H1 (cell line): ENCODE results near the gene NME7. TPM values are rescaled to one million over a fixed set of nuclear protein-coding genes. Genes with fewer than 3 reads are reported as not detected.

Experiments used
- CTCF ChIA-PET: fragments of 300-600 bp; sonication (Branson Sonifier 250); formaldehyde crosslinking; loops from one replicate; lab custom pipeline; 2021; ENCODE audit not compliant: partially characterized antibody; lab: Charles Lee
- POLR2A ChIA-PET: fragments of 300-600 bp; sonication (Branson Sonifier 250); formaldehyde crosslinking; loops from one replicate; lab custom pipeline; 2021; ENCODE audit warnings: inconsistent platforms; ENCODE audit not compliant: partially characterized antibody; lab: Charles Lee
- DNase-seq, 2 experiments: peaks; one replicate each; pipeline versions ENCODE4 v3.0.0 to v3.0.0-alpha.2; 2010 to 2022; ENCODE audit warnings: low spot score in 2 of 2, low read depth in 1 of 2, mixed read lengths in 1 of 2
- FAIRE-seq: peaks from 2 replicates; lab custom pipeline; 2011; peaks lifted over from hg19 to GRCh38; lab: Jason Lieb, UNC
- H2AFZ ChIP-seq: 2 replicates; pipeline ENCODE4 v1.8.1; 2012; ENCODE audit warnings: low read length, inconsistent platforms
- H2AK5ac ChIP-seq: 2 replicates; pipeline ENCODE4 v1.6.1; 2013; ENCODE audit warnings: low read depth, low read length
- H2BK120ac ChIP-seq: replicated peaks from 2 replicates; pipeline ENCODE3; 2013; ENCODE audit warnings: low read depth, low read length, inconsistent platforms
- H2BK12ac ChIP-seq: 2 replicates; pipeline ENCODE4 v1.6.1; 2013; ENCODE audit warnings: low read depth, low read length
- H2BK15ac ChIP-seq: 2 replicates; pipeline ENCODE4 v1.6.1; 2013; ENCODE audit warnings: low read length
- H2BK20ac ChIP-seq: 2 replicates; pipeline ENCODE4 v1.6.1; 2013; ENCODE audit warnings: low read length
- H2BK5ac ChIP-seq: 2 replicates; pipeline ENCODE4 v1.6.1; 2013; ENCODE audit warnings: low read depth, low read length
- H3K14ac ChIP-seq: 2 replicates; pipeline ENCODE4 v1.6.1; 2013; ENCODE audit warnings: inconsistent platforms; ENCODE audit not compliant: insufficient read length
- H3K18ac ChIP-seq: 2 replicates; pipeline ENCODE4 v1.6.1; 2013; ENCODE audit warnings: low read length; ENCODE audit errors: extremely low read depth
- H3K23ac ChIP-seq: 2 replicates; pipeline ENCODE4 v1.6.1; 2013; ENCODE audit warnings: inconsistent platforms; ENCODE audit not compliant: insufficient read length
- H3K23me2 ChIP-seq: 2 replicates; pipeline ENCODE4 v1.6.1; 2013; ENCODE audit warnings: low read depth, low read length
- H3K27ac ChIP-seq: 2 replicates; pipeline ENCODE4 v1.6.1; 2011; ENCODE audit warnings: low read depth, low read length, inconsistent platforms
- H3K27me3 ChIP-seq, 4 experiments: replicated peaks in 1 of 4; 1 replicate in 1 of 4; 2 replicates in 3 of 4; pipeline versions ENCODE4 v1.6.1 to v1.8.1; 2011 to 2013; ENCODE audit warnings: low read length in 3 of 4, mild to moderate bottlenecking in 3 of 4, inconsistent platforms in 2 of 4, mixed read lengths in 2 of 4, moderate library complexity in 1 of 4; ENCODE audit not compliant: control insufficient read depth in 3 of 4, insufficient read depth in 3 of 4; ENCODE audit errors: extremely low read depth in 1 of 4
- H3K36me3 ChIP-seq, 4 experiments: 2 replicates each; pipeline versions ENCODE4 v1.6.1 to v1.8.1; 2011 to 2013; ENCODE audit warnings: mild to moderate bottlenecking in 4 of 4, low read length in 3 of 4, moderate library complexity in 2 of 4, control low read depth in 1 of 4, inconsistent platforms in 1 of 4; ENCODE audit not compliant: insufficient read depth in 4 of 4, control insufficient read depth in 2 of 4
- H3K4ac ChIP-seq: replicated peaks from 2 replicates; pipeline ENCODE3; 2013; ENCODE audit warnings: low read length, low read depth, mixed read lengths, inconsistent platforms; ENCODE audit not compliant: insufficient read length
- H3K4me1 ChIP-seq, 4 experiments: replicated peaks in 1 of 4; 1 replicate in 1 of 4; 2 replicates in 3 of 4; pipeline versions ENCODE4 v1.6.1 to v1.8.1; 2011 to 2013; ENCODE audit warnings: low read length in 3 of 4, inconsistent platforms in 2 of 4, mixed read lengths in 1 of 4; ENCODE audit not compliant: insufficient read depth in 4 of 4, control insufficient read depth in 3 of 4
- H3K4me2 ChIP-seq, 2 experiments: 2 replicates each; pipeline versions ENCODE4 v1.6.1 to v1.8.1; 2011 to 2013; ENCODE audit warnings: low read depth in 2 of 2, low read length in 2 of 2, control low read depth in 1 of 2, inconsistent platforms in 1 of 2, mild to moderate bottlenecking in 1 of 2; ENCODE audit not compliant: insufficient read depth in 1 of 2
- H3K4me3 ChIP-seq, 4 experiments: fragments of 200-600, 300-600 bp in 1 of 4; sonication (generic), shearing (Covaris generic), sonication (Bioruptor Twin) in 1 of 4; 2 replicates each; pipeline versions ENCODE4 v1.5.1 to v1.8.1; 2011 to 2016; ENCODE audit warnings: low read length in 4 of 4, low read depth in 3 of 4, control low read depth in 2 of 4, inconsistent platforms in 2 of 4, mild to moderate bottlenecking in 2 of 4, mixed read lengths in 1 of 4, moderate library complexity in 1 of 4; ENCODE audit not compliant: insufficient read depth in 2 of 4; ENCODE audit errors: extremely low read depth in 1 of 4
- H3K56ac ChIP-seq: replicated peaks from 2 replicates; pipeline ENCODE3; 2013; ENCODE audit warnings: low read depth, mild to moderate bottlenecking, mixed read lengths, low read length, inconsistent platforms; ENCODE audit not compliant: insufficient read length
- H3K79me1 ChIP-seq: 2 replicates; pipeline ENCODE4 v1.6.1; 2013; ENCODE audit warnings: low read depth, low read length, control low read depth
- H3K79me2 ChIP-seq, 2 experiments: 2 replicates each; pipeline versions ENCODE4 v1.6.1 to v1.8.1; 2012 to 2013; ENCODE audit warnings: low read length in 2 of 2, mild to moderate bottlenecking in 2 of 2, inconsistent platforms in 1 of 2; ENCODE audit not compliant: insufficient read depth in 2 of 2, control insufficient read depth in 1 of 2
- H3K9ac ChIP-seq, 4 experiments: replicated peaks in 1 of 4; 1 replicate in 1 of 4; 2 replicates in 3 of 4; pipeline versions ENCODE4 v1.6.1 to v1.8.1; 2011 to 2013; ENCODE audit warnings: low read depth in 3 of 4, low read length in 3 of 4, control low read depth in 2 of 4, mild to moderate bottlenecking in 2 of 4, moderate library complexity in 2 of 4, inconsistent platforms in 1 of 4; ENCODE audit errors: extremely low read depth in 1 of 4
- H3K9me3 ChIP-seq, 2 experiments: 2 replicates each; pipeline versions ENCODE4 v1.6.1 to v1.8.1; 2012 to 2013; ENCODE audit warnings: mild to moderate bottlenecking in 2 of 2, moderate library complexity in 2 of 2, control low read depth in 1 of 2, inconsistent platforms in 1 of 2, low read depth in 1 of 2, low read length in 1 of 2, mixed read lengths in 1 of 2; ENCODE audit not compliant: insufficient read depth in 2 of 2
- H4K20me1 ChIP-seq, 2 experiments: replicated peaks in 1 of 2; 2 replicates each; pipeline versions ENCODE3 to v1.8.1; 2011 to 2013; ENCODE audit warnings: inconsistent platforms in 2 of 2, low read length in 2 of 2, mild to moderate bottlenecking in 1 of 2; ENCODE audit not compliant: insufficient read depth in 2 of 2, control insufficient read depth in 1 of 2
- H4K5ac ChIP-seq: 2 replicates; pipeline ENCODE4 v1.6.1; 2013; ENCODE audit warnings: low read length, low read depth, mixed read lengths, inconsistent platforms; ENCODE audit not compliant: insufficient read length
- H4K8ac ChIP-seq: 2 replicates; pipeline ENCODE4 v1.8.0; 2013; ENCODE audit warnings: mild to moderate bottlenecking, moderate library complexity, low read length, inconsistent platforms; ENCODE audit not compliant: insufficient read depth; ENCODE audit errors: extremely low read depth
- H4K91ac ChIP-seq: replicated peaks from 2 replicates; pipeline ENCODE3; 2013; ENCODE audit warnings: low read length, mixed read lengths, inconsistent platforms; ENCODE audit not compliant: insufficient read length
- BCL11A ChIP-seq, 2 experiments: IDR thresholded peaks; one replicate each; pipeline ENCODE4 v1.6.1; 2011; ENCODE audit warnings: low read depth in 2 of 2, low read length in 2 of 2, mild to moderate bottlenecking in 2 of 2
- CEBPB ChIP-seq: IDR thresholded peaks from 2 replicates; pipeline ENCODE4 v1.6.1; 2012; ENCODE audit warnings: low read depth, low read length
- HDAC6 ChIP-seq: IDR thresholded peaks from one replicate; pipeline ENCODE4 v1.7.1; 2012; ENCODE audit warnings: low read depth, mild to moderate bottlenecking, inconsistent platforms, low read length, moderate library complexity
- NRF1 ChIP-seq: IDR thresholded peaks from 2 replicates; pipeline ENCODE4 v1.6.1; 2011; ENCODE audit warnings: mild to moderate bottlenecking, low read depth, low read length, improper control_type of control experiment
- POLR2AphosphoS5 ChIP-seq: IDR thresholded peaks from 2 replicates; pipeline ENCODE4 v1.6.1; 2011; ENCODE audit warnings: low read depth, low read length
- RNF2 ChIP-seq: fragments of 200-900, 300-1000 bp; sonication (generic); IDR thresholded peaks from 2 replicates; pipeline ENCODE4 v1.7.1; 2016; ENCODE audit warnings: borderline replicate concordance, low read depth, mild to moderate bottlenecking, antibody characterized with exemption, low read length; ENCODE audit not compliant: poor library complexity, severe bottlenecking; ENCODE audit errors: missing control alignments
- RXRA ChIP-seq: IDR thresholded peaks from 2 replicates; pipeline ENCODE4 v1.6.1; 2011; ENCODE audit warnings: low read depth, mild to moderate bottlenecking, low read length, moderate library complexity; ENCODE audit not compliant: insufficient read depth
- SIN3A ChIP-seq, 2 experiments: IDR thresholded peaks in 1 of 2; conservative IDR thresholded peaks in 1 of 2; 2 replicates each; pipeline ENCODE4 v1.6.1; 2011 to 2012; ENCODE audit warnings: low read length in 2 of 2, improper control_type of control experiment in 1 of 2, low read depth in 1 of 2, mild to moderate bottlenecking in 1 of 2
- SIX5 ChIP-seq: IDR thresholded peaks from 2 replicates; pipeline ENCODE4 v1.6.1; 2011; ENCODE audit warnings: mild to moderate bottlenecking, low read depth, low read length
- SUZ12 ChIP-seq: fragments of 200-600 bp; sonication (generic); IDR thresholded peaks from 2 replicates; pipeline ENCODE4 v1.6.1; 2012; ENCODE audit warnings: mild to moderate bottlenecking, inconsistent platforms, low read length, moderate library complexity, mixed read lengths
- TAF7 ChIP-seq: optimal IDR thresholded peaks from 2 replicates; pipeline ENCODE3; 2011; ENCODE audit warnings: low read depth, mild to moderate bottlenecking, inconsistent platforms, low read length, moderate library complexity, borderline replicate concordance
- ZNF274 ChIP-seq: IDR thresholded peaks from 2 replicates; pipeline ENCODE4 v1.7.0; 2012; ENCODE audit warnings: low read length, borderline replicate concordance; ENCODE audit errors: extremely low read depth
- WGBS, 2 experiments: shearing (Covaris generic) in 1 of 2; methylation state at CpG; one replicate each; pipeline versions ENCODE4 v1.1.6 to v1.1.7; 2013 to 2015; ENCODE audit warnings: low lambda C conversion rate in 2 of 2, mixed read lengths in 2 of 2, inconsistent platforms in 1 of 2, low coverage in 1 of 2, missing lambda C conversion rate in 1 of 2; ENCODE audit not compliant: insufficient replicate concordance in 2 of 2, insufficient coverage in 1 of 2, insufficient read length in 1 of 2; ENCODE audit errors: extremely low coverage in 1 of 2, missing lambda C conversion rate in 1 of 2; 5-methylcytosine and 5-hydroxymethylcytosine counted together
- polyA plus RNA-seq, 7 experiments: library from polyadenylated mRNA; depleted of rRNA in 3 of 7; stranded (reverse) in 5 of 7; unstranded in 2 of 7; fragments of >200 nt in 5 of 7; fragments of 200-250 nt in 2 of 7; gene quantifications; 1 replicate in 5 of 7; 2 replicates in 1 of 7; 4 replicates in 1 of 7; pipeline versions ENCODE4 v1.2.1 to v1.2.3, GENCODE V29; 2011 to 2013; ENCODE audit warnings: missing spikeins in 2 of 7, mixed read lengths in 2 of 7
- total RNA-seq: library from RNA; stranded (reverse); fragmentation: NEBNext Ultra II Directional; extraction: Animal tissue kit (Norgen Biotek cat#: 25700); gene quantifications from 2 replicates; pipeline ENCODE4 v1.2.1, GENCODE V29; 2021

Gene NME7
- total and polyA plus RNA-seq, 2 of the 8 experiments (the other 6 are each of a cell fraction or from before 2014, with no cell fraction given): 11.6 to 28.5 TPM

DNA sequence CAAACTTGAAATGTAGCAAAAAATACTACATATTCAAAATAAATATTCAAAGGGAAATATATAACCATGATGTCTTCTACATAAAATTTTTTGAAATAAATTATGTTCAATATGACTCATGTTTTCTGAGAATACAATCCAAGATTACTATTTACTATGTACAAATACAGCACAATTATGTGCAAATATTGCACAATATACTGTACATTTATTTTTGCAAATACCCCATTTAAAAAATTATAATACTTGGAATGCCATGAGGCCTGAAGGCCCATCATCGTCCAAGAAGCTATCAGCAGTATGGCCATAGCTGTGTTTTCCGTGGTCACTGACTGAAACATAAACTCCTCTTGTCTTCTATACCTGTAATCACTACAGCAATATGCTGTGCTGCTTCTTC lies 47.4 kb upstream of the NME7 start:
- no peak for TF ChIP-seq TAF7
- no peak for TF ChIP-seq SUZ12
- no peak for TF ChIP-seq RXRA
- no peak for TF ChIP-seq POLR2AphosphoS5
- TF ChIP-seq BCL11A (IDR thresholded peaks at IDR 0.05; ENCODE audit: low read depth in 2 of 2, low read length in 2 of 2): no peak
- TF ChIP-seq CEBPB: no peak
- TF ChIP-seq NRF1: no peak
- TF ChIP-seq SIN3A (conservative IDR thresholded peaks at IDR 0.05 in 1 of 2, IDR thresholded peaks at IDR 0.05 in 1 of 2; ENCODE audit: low read depth in 1 of 2, low read length in 2 of 2): no peak
- TF ChIP-seq SIX5: no peak
- no peak for TF ChIP-seq RNF2
- no peak for TF ChIP-seq ZNF274
- TF ChIP-seq HDAC6: no peak
- no peak overlapping the region for H2AFZ ChIP-seq
- H2BK20ac ChIP-seq: no peak overlapping the region
- no peak overlapping the region for H3K14ac ChIP-seq
- no peak overlapping the region for H3K18ac ChIP-seq
- 0 out of 2 replicates have a peak, but pooled peaks cover 2% of the 10 kb centered on the region for H3K23me2 ChIP-seq
- H4K8ac ChIP-seq: no peak overlapping the region
- no peak overlapping the region for H2BK15ac ChIP-seq
- H3K4ac ChIP-seq: no peak overlapping the region
- no peaks in the 10 kb centered on the region for H3K79me2 ChIP-seq
- H3K4me3 ChIP-seq: no peak overlapping the region
- ChIA-PET CTCF (no interaction called here), POLR2A (no interaction called here)
- FAIRE-seq (no peak), DNase-seq (no peak)
- 86% methylated on average over 2 of the region's 2 CpGs; no CpG with 5 or more reads in 1 of the 2 experiments for WGBS, 2 experiments
- no peak overlapping the region for H2BK5ac ChIP-seq
- H3K9me3 ChIP-seq: no peaks in the 10 kb centered on the region
- no peak overlapping the region for H2AK5ac ChIP-seq
- no peak overlapping the region for H4K5ac ChIP-seq
- H3K4me1 ChIP-seq: no peaks in the 10 kb centered on the region
- no peak overlapping the region for H4K91ac ChIP-seq
- no peaks in the 10 kb centered on the region for H3K27me3 ChIP-seq
- H3K9ac ChIP-seq: no peak overlapping the region
- H3K56ac ChIP-seq: no peak overlapping the region
- H2BK12ac ChIP-seq: no peak overlapping the region
- no peak overlapping the region for H2BK120ac ChIP-seq
- no peak overlapping the region for H3K23ac ChIP-seq
- H3K4me2 ChIP-seq: no peak overlapping the region
- H3K36me3 ChIP-seq: no peaks in the 10 kb centered on the region; a peak in 1 of 8 replicates
- no peaks in the 10 kb centered on the region for H3K79me1 ChIP-seq
- no peak overlapping the region for H3K27ac ChIP-seq
- H4K20me1 ChIP-seq: no peaks in the 10 kb centered on the region
